ENCODE data around the gene THSD4. TPM values are rescaled to one million over a fixed set of nuclear protein-coding genes. Genes with fewer than 3 reads are reported as not detected.

THSD4 gene
- total and polyA plus RNA-seq, 9 of the 15 experiments (the other 6 are each of a cell fraction or from before 2014, with no cell fraction given), result 0.04 TPM; not detected in 5

GRCh38 chr15:71728881-71729280 lies 613.6 kb downstream of the THSD4 start:
- DNase-seq (ENCODE audit: extremely low read depth in 1 of 4, low spot score in 3 of 4) (no peak), FAIRE-seq (no peak), ATAC-seq (no peak)
- Histone ChIP-seq H3K4me3 (no peak overlapping the region), H3K27me3 (ENCODE audit: control insufficient read depth in 2 of 2, insufficient read depth in 2 of 2, low read length in 2 of 2) (no peaks in the 10 kb centered on the region), H3K36me3 (ENCODE audit: control insufficient read depth, insufficient read depth, low read length) (no peaks in the 10 kb centered on the region), H3K79me2 (ENCODE audit: control insufficient read depth, insufficient read depth, low read length) (no peaks in the 10 kb centered on the region), H3K27ac (ENCODE audit: extremely low read depth, low read depth, low read length) (no peak overlapping the region), H3K4me1 (replicated peaks in 1 of 2; ENCODE audit: control insufficient read depth in 2 of 2, insufficient read depth in 2 of 2, low read length in 2 of 2) (no peaks in the 10 kb centered on the region), H3K9ac (ENCODE audit: insufficient read depth in 1 of 2, low read depth in 2 of 2, low read length in 2 of 2) (no peak overlapping the region), H4K20me1 (replicated peaks; ENCODE audit: control insufficient read depth, insufficient read depth, low read length) (no peaks in the 10 kb centered on the region; the same call in 1 of the 2 replicates), H3K9me3 (replicated peaks; ENCODE audit: control insufficient read depth, insufficient read depth, low read depth, low read length) (no peaks in the 10 kb centered on the region), H2AFZ (ENCODE audit: low read depth, low read length) (no peak overlapping the region), H3K4me2 (ENCODE audit: insufficient read depth, low read length) (no peak overlapping the region), H3K9me1 (ENCODE audit: control insufficient read depth, insufficient read depth, low read length) (no peaks in the 10 kb centered on the region)
- BruUV-seq (replicated peaks), result no TSS peak
- 2% methylated on average over 3 of the region's 3 CpGs for WGBS (ENCODE audit: insufficient coverage, low coverage, missing lambda C conversion rate)
- CTCF ChIA-PET (ENCODE audit: low intra/inter-chr PET ratio), result no interaction called here
- POLR2A ChIA-PET, result no interaction called here
- intact Hi-C loops (cut with micrococcal nuclease), result no loop called here
- in situ Hi-C loops (cut with MboI), result loop anchor here (25.0 kb wide), 1 partner anchor 767 kb away; no protein-coding TSS in a partner anchor
- no peak for TF ChIP-seq MTA1 (IDR thresholded peaks at IDR 0.05; ENCODE audit: borderline replicate concordance)
- no peak for TF ChIP-seq ZNF551 (CRISPR knock-in tag; IDR thresholded peaks at IDR 0.05)
- TF ChIP-seq HNRNPL (IDR thresholded peaks at IDR 0.05; ENCODE audit: low read depth, low read length), result no peak
- no peak for TF ChIP-seq SIN3B (IDR thresholded peaks at IDR 0.05; ENCODE audit: low read depth)
- TF ChIP-seq NFXL1 (CRISPR knock-in tag; IDR thresholded peaks at IDR 0.05), result no peak
- no peak for TF ChIP-seq MAX (CRISPR knock-in tag; IDR thresholded peaks at IDR 0.05)
- TF ChIP-seq TEAD2 (tag; IDR thresholded peaks at IDR 0.05), result no peak
- TF ChIP-seq, protein P1, sequence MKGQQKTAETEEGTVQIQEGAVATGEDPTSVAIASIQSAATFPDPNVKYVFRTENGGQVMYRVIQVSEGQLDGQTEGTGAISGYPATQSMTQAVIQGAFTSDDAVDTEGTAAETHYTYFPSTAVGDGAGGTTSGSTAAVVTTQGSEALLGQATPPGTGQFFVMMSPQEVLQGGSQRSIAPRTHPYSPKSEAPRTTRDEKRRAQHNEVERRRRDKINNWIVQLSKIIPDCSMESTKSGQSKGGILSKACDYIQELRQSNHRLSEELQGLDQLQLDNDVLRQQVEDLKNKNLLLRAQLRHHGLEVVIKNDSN (CRISPR knock-in tag; IDR thresholded peaks at IDR 0.05), result no peak
- TF ChIP-seq LARP7 (IDR thresholded peaks at IDR 0.05), result no peak
- TF ChIP-seq PRDM10 (IDR thresholded peaks at IDR 0.05; ENCODE audit: partially characterized antibody), result no peak
- TF ChIP-seq SMARCC2 (IDR thresholded peaks at IDR 0.05; ENCODE audit: low read depth), result no peak
- no peak for TF ChIP-seq ZBTB17 (CRISPR knock-in tag; IDR thresholded peaks at IDR 0.05)
- TF ChIP-seq PCBP1 (IDR thresholded peaks at IDR 0.05; ENCODE audit: low read depth, low read length, poor library complexity, severe bottlenecking), result no peak
